ENCODE data around the gene RASD1.

- TF ChIP-seq CTCF (IDR thresholded peaks at IDR 0.05; ENCODE audit: low read depth, low read length, missing input control) (no peak), SP1 (IDR thresholded peaks at IDR 0.05) (peak; percentile 91), RAD21 (IDR thresholded peaks at IDR 0.05) (peak; percentile 45 to 61), RXRA (IDR thresholded peaks at IDR 0.05) (peak; percentile 87 to 97), JUND (IDR thresholded peaks at IDR 0.05) (peak; percentile 22 to 78)
- TF ChIP-seq, protein P1, sequence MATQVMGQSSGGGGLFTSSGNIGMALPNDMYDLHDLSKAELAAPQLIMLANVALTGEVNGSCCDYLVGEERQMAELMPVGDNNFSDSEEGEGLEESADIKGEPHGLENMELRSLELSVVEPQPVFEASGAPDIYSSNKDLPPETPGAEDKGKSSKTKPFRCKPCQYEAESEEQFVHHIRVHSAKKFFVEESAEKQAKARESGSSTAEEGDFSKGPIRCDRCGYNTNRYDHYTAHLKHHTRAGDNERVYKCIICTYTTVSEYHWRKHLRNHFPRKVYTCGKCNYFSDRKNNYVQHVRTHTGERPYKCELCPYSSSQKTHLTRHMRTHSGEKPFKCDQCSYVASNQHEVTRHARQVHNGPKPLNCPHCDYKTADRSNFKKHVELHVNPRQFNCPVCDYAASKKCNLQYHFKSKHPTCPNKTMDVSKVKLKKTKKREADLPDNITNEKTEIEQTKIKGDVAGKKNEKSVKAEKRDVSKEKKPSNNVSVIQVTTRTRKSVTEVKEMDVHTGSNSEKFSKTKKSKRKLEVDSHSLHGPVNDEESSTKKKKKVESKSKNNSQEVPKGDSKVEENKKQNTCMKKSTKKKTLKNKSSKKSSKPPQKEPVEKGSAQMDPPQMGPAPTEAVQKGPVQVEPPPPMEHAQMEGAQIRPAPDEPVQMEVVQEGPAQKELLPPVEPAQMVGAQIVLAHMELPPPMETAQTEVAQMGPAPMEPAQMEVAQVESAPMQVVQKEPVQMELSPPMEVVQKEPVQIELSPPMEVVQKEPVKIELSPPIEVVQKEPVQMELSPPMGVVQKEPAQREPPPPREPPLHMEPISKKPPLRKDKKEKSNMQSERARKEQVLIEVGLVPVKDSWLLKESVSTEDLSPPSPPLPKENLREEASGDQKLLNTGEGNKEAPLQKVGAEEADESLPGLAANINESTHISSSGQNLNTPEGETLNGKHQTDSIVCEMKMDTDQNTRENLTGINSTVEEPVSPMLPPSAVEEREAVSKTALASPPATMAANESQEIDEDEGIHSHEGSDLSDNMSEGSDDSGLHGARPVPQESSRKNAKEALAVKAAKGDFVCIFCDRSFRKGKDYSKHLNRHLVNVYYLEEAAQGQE (IDR thresholded peaks at IDR 0.05): peak; percentile 79
- TF ChIP-seq, protein P2, sequence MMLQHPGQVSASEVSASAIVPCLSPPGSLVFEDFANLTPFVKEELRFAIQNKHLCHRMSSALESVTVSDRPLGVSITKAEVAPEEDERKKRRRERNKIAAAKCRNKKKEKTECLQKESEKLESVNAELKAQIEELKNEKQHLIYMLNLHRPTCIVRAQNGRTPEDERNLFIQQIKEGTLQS (IDR thresholded peaks at IDR 0.05): no peak
- TF ChIP-seq, protein P3, sequence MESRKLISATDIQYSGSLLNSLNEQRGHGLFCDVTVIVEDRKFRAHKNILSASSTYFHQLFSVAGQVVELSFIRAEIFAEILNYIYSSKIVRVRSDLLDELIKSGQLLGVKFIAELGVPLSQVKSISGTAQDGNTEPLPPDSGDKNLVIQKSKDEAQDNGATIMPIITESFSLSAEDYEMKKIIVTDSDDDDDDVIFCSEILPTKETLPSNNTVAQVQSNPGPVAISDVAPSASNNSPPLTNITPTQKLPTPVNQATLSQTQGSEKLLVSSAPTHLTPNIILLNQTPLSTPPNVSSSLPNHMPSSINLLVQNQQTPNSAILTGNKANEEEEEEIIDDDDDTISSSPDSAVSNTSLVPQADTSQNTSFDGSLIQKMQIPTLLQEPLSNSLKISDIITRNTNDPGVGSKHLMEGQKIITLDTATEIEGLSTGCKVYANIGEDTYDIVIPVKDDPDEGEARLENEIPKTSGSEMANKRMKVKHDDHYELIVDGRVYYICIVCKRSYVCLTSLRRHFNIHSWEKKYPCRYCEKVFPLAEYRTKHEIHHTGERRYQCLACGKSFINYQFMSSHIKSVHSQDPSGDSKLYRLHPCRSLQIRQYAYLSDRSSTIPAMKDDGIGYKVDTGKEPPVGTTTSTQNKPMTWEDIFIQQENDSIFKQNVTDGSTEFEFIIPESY (IDR thresholded peaks at IDR 0.05): peak; percentile 52
Measured at GRCh38 chr17:17528696-17529652, 32.8 kb upstream of the RASD1 start.

Data from liver (tissue), 3 donors.